ENCODE measurements around the gene SORCS1.

SORCS1 gene

DNA sequence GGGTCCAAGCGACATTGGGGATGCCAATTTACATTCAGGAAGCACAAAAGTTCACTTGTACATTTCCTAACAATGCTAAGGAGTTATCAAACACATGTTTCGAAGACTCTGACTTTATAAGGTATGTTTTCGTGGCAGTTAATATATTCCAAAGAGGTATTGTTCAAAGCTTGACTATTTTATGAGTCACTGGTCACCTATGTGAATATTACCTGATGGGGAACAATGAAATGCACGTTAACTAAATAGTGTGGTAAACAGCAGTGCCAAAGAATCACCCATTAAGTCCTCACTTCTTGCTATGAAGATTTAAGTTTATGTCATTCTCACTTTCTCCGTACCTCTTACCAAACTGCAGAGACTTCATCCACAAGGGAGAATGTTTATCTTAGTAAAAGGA lies 550.2 kb downstream of the SORCS1 start:
- TF ChIP-seq, protein P1, sequence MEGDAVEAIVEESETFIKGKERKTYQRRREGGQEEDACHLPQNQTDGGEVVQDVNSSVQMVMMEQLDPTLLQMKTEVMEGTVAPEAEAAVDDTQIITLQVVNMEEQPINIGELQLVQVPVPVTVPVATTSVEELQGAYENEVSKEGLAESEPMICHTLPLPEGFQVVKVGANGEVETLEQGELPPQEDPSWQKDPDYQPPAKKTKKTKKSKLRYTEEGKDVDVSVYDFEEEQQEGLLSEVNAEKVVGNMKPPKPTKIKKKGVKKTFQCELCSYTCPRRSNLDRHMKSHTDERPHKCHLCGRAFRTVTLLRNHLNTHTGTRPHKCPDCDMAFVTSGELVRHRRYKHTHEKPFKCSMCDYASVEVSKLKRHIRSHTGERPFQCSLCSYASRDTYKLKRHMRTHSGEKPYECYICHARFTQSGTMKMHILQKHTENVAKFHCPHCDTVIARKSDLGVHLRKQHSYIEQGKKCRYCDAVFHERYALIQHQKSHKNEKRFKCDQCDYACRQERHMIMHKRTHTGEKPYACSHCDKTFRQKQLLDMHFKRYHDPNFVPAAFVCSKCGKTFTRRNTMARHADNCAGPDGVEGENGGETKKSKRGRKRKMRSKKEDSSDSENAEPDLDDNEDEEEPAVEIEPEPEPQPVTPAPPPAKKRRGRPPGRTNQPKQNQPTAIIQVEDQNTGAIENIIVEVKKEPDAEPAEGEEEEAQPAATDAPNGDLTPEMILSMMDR (IDR thresholded peaks at IDR 0.05; ENCODE audit: low read depth, low read length, poor library complexity, severe bottlenecking) = no peak
- TF ChIP-seq EZH2phosphoT487 (IDR thresholded peaks at IDR 0.05; ENCODE audit: borderline replicate concordance, low read length) = no peak
- no peaks in the 10 kb centered on the region for H3K9me2 ChIP-seq (replicated peaks; ENCODE audit: control insufficient read depth, low read length)
- no peak overlapping the region for H3K4me2 ChIP-seq (ENCODE audit: low read length)
- no peaks in the 10 kb centered on the region for H3K4me1 ChIP-seq (ENCODE audit: control insufficient read depth, low read length)
- no peaks in the 10 kb centered on the region for H3K79me2 ChIP-seq (ENCODE audit: control insufficient read depth, low read length)
- no peak overlapping the region for H3K4me3 ChIP-seq (ENCODE audit: low read length)
- no peaks in the 10 kb centered on the region for H3K36me3 ChIP-seq (ENCODE audit: control insufficient read depth, low read length)
- H3K27ac ChIP-seq (ENCODE audit: low read depth, low read length) = no peak overlapping the region
- H3F3A ChIP-seq (ENCODE audit: control insufficient read depth, insufficient read depth) = no peaks in the 10 kb centered on the region
- no peaks in the 10 kb centered on the region for H3K9me3 ChIP-seq (ENCODE audit: control insufficient read depth, insufficient read depth, low read length)
- no peaks in the 10 kb centered on the region for H3K27me3 ChIP-seq (ENCODE audit: control insufficient read depth, low read length)
- no peaks in the 10 kb centered on the region for H4K20me1 ChIP-seq (ENCODE audit: control insufficient read depth, insufficient read depth, low read depth, low read length)

DNA sequence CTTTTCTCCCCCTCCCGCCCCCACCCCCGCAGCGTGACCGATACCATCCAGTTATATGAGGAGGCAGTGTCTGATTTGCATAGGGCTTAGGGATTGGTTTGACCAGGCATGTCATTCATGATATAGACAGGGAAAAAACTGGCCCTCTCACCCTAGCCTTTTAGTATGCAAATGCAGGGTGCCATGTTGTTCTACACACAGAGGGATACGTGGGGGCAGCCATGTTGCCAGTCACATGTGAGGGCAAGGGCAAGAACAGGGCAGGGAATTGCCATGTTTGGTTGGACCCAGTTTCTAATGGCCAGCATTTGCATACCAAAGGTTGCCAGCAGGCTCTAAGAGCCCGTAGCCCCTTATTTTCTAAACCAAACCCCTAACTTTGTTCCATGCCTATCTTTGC lies 552.1 kb downstream of the SORCS1 start:
- no peaks in the 10 kb centered on the region for H3K9me2 ChIP-seq (replicated peaks; ENCODE audit: control insufficient read depth, low read length)
- H3K27ac ChIP-seq (ENCODE audit: low read depth, low read length) = no peak overlapping the region

GRCh38 chr10:106609470-106610266 lies 554.8 kb downstream of the SORCS1 start:
- H3K9me2 ChIP-seq (replicated peaks; ENCODE audit: control insufficient read depth, low read length) = no peaks in the 10 kb centered on the region
- TF ChIP-seq, protein P1 (IDR thresholded peaks at IDR 0.05; ENCODE audit: low read depth, low read length, poor library complexity, severe bottlenecking) = peak; percentile 23
- TF ChIP-seq EZH2phosphoT487 (IDR thresholded peaks at IDR 0.05; ENCODE audit: borderline replicate concordance, low read length) = no peak
- H3K36me3 ChIP-seq (ENCODE audit: control insufficient read depth, low read length) = no peaks in the 10 kb centered on the region
- no peaks in the 10 kb centered on the region for H3K9me3 ChIP-seq (ENCODE audit: control insufficient read depth, insufficient read depth, low read length)
- H3F3A ChIP-seq (ENCODE audit: control insufficient read depth, insufficient read depth) = no peaks in the 10 kb centered on the region
- H3K4me2 ChIP-seq (ENCODE audit: low read length) = no peak overlapping the region
- H3K27me3 ChIP-seq (ENCODE audit: control insufficient read depth, low read length) = no peaks in the 10 kb centered on the region
- no peaks in the 10 kb centered on the region for H4K20me1 ChIP-seq (ENCODE audit: control insufficient read depth, insufficient read depth, low read depth, low read length)
- H3K27ac ChIP-seq (ENCODE audit: low read depth, low read length) = no peak overlapping the region
- H3K79me2 ChIP-seq (ENCODE audit: control insufficient read depth, low read length) = no peaks in the 10 kb centered on the region
- H3K4me3 ChIP-seq (ENCODE audit: low read length) = no peak overlapping the region
- no peaks in the 10 kb centered on the region for H3K4me1 ChIP-seq (ENCODE audit: control insufficient read depth, low read length)

More for the DNA sequence above, 552.1 kb downstream of the SORCS1 start:
- Histone ChIP-seq H3K4me3 (ENCODE audit: low read length) (no peak overlapping the region), H3K4me1 (ENCODE audit: control insufficient read depth, low read length) (no peaks in the 10 kb centered on the region), H3K4me2 (ENCODE audit: low read length) (no peak overlapping the region), H3K79me2 (ENCODE audit: control insufficient read depth, low read length) (no peaks in the 10 kb centered on the region), H3K36me3 (ENCODE audit: control insufficient read depth, low read length) (no peaks in the 10 kb centered on the region), H3F3A (ENCODE audit: control insufficient read depth, insufficient read depth) (no peaks in the 10 kb centered on the region), H3K27me3 (ENCODE audit: control insufficient read depth, low read length) (no peaks in the 10 kb centered on the region), H3K9me3 (ENCODE audit: control insufficient read depth, insufficient read depth, low read length) (no peaks in the 10 kb centered on the region), H4K20me1 (ENCODE audit: control insufficient read depth, insufficient read depth, low read depth, low read length) (no peaks in the 10 kb centered on the region)
- TF ChIP-seq EZH2phosphoT487 (IDR thresholded peaks at IDR 0.05; ENCODE audit: borderline replicate concordance, low read length) = no peak
- TF ChIP-seq, protein P1 (IDR thresholded peaks at IDR 0.05; ENCODE audit: low read depth, low read length, poor library complexity, severe bottlenecking) = no peak
